ENCODE measurements around the gene INO80E.

The INO80E gene

GRCh38 chr16:30004811-30005242, 8.8 kb downstream of the INO80E start:
- TF ChIP-seq, protein P1, sequence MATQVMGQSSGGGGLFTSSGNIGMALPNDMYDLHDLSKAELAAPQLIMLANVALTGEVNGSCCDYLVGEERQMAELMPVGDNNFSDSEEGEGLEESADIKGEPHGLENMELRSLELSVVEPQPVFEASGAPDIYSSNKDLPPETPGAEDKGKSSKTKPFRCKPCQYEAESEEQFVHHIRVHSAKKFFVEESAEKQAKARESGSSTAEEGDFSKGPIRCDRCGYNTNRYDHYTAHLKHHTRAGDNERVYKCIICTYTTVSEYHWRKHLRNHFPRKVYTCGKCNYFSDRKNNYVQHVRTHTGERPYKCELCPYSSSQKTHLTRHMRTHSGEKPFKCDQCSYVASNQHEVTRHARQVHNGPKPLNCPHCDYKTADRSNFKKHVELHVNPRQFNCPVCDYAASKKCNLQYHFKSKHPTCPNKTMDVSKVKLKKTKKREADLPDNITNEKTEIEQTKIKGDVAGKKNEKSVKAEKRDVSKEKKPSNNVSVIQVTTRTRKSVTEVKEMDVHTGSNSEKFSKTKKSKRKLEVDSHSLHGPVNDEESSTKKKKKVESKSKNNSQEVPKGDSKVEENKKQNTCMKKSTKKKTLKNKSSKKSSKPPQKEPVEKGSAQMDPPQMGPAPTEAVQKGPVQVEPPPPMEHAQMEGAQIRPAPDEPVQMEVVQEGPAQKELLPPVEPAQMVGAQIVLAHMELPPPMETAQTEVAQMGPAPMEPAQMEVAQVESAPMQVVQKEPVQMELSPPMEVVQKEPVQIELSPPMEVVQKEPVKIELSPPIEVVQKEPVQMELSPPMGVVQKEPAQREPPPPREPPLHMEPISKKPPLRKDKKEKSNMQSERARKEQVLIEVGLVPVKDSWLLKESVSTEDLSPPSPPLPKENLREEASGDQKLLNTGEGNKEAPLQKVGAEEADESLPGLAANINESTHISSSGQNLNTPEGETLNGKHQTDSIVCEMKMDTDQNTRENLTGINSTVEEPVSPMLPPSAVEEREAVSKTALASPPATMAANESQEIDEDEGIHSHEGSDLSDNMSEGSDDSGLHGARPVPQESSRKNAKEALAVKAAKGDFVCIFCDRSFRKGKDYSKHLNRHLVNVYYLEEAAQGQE (IDR thresholded peaks at IDR 0.05; ENCODE audit: insufficient replicate concordance, low read depth), result no peak
- no peak for TF ChIP-seq GABPA (IDR thresholded peaks at IDR 0.05; ENCODE audit: low read depth)
- no peak for TF ChIP-seq POLR2AphosphoS5 (IDR thresholded peaks at IDR 0.05; ENCODE audit: low read depth)
- TF ChIP-seq CTCF (IDR thresholded peaks at IDR 0.05; ENCODE audit: insufficient read depth, low read length), result no peak
- no peak for TF ChIP-seq SPI1 (IDR thresholded peaks at IDR 0.05; ENCODE audit: borderline replicate concordance, low read depth)
- no peak overlapping the region for H3K27ac ChIP-seq (replicated peaks)
- no peak overlapping the region for H3K4me3 ChIP-seq (replicated peaks; ENCODE audit: insufficient read depth, low read length)
- no peaks in the 10 kb centered on the region for H3K27me3 ChIP-seq (ENCODE audit: insufficient read depth, poor library complexity, severe bottlenecking)
- DNase-seq (ENCODE audit: low read depth in 1 of 2, low spot score in 1 of 2), result no peak

GRCh38 chr16:30005341-30006094, 9.5 kb downstream of the INO80E start:
- peak in 1 of 2 experiments; percentile 35 for DNase-seq (ENCODE audit: low read depth in 1 of 2, low spot score in 1 of 2)
- no peaks in the 10 kb centered on the region for H3K27me3 ChIP-seq (ENCODE audit: insufficient read depth, poor library complexity, severe bottlenecking)
- TF ChIP-seq CTCF (IDR thresholded peaks at IDR 0.05; ENCODE audit: insufficient read depth, low read length) (peak; percentile 73), POLR2AphosphoS5 (IDR thresholded peaks at IDR 0.05; ENCODE audit: low read depth) (no peak)
- no peak overlapping the region for H3K27ac ChIP-seq (replicated peaks)
- no peak overlapping the region for H3K4me3 ChIP-seq (replicated peaks; ENCODE audit: insufficient read depth, low read length)

DNA sequence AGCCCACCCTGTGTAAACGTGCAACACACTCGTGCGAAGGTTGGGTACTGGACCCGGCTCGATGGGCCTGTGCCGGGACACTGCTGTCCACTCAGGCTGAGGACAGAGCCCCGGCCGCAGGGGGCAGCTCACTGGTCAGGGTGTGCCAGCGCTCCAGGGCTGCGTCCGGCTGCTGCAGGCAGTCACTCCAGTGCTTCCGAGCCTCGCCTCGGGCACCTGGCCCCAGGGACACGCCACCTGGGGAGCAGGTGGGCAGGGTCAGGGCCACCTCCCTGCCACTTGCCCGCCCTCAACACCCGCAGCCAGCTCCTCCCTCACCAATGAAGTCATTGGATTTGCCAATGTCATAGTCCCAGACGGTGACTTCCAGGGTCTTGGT, 10.0 kb downstream of the INO80E start:
- H3K27ac ChIP-seq (replicated peaks), result no peak overlapping the region
- no peaks in the 10 kb centered on the region for H3K27me3 ChIP-seq (ENCODE audit: insufficient read depth, poor library complexity, severe bottlenecking)
- TF ChIP-seq GABPA (IDR thresholded peaks at IDR 0.05; ENCODE audit: low read depth), result no peak
- TF ChIP-seq CTCF (IDR thresholded peaks at IDR 0.05; ENCODE audit: insufficient read depth, low read length), result no peak
- TF ChIP-seq, protein P1 (IDR thresholded peaks at IDR 0.05; ENCODE audit: insufficient replicate concordance, low read depth), result no peak
- no peak for TF ChIP-seq POLR2AphosphoS5 (IDR thresholded peaks at IDR 0.05; ENCODE audit: low read depth)
- H3K4me3 ChIP-seq (replicated peaks; ENCODE audit: insufficient read depth, low read length), result no peak overlapping the region
- no peak for DNase-seq (ENCODE audit: low read depth in 1 of 2, low spot score in 1 of 2)
